ENCODE results near the gene POU6F2. TPM values are rescaled to one million over a fixed set of nuclear protein-coding genes. Genes with fewer than 3 reads are reported as not detected.
"Not testable (repeated sequence)": the region's sequence is repeated elsewhere in the genome, so short reads cannot be mapped to it uniquely, and the experiment has no call there.

The POU6F2 gene
- total RNA-seq, 4 donors from 2014 or later: not detected

DNA sequence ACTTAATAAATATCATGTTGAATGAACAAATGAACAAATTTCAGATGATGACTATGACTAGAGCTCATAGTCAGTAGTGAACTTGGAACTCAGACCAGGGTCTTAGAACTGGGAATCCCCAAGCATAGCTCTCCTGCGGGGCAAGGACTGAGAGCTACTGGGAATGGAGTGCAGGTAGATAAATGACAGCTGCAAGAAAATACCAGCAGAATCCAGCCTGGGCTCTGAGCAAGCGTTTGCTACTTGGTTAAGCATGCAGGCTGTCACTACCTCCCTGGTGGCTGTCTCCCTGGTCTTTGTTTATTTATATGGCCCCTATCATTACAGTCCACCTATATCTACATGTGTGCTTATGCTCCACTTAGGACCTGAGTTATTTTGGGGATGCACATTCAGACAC lies 208.4 kb downstream of the POU6F2 start:
- 72% methylated on average over 2 of the region's 2 CpGs for WGBS
- no peaks in the 10 kb centered on the region for H3K27me3 ChIP-seq
- no peaks in the 10 kb centered on the region for H3K9me3 ChIP-seq
- TF ChIP-seq POLR2A (IDR thresholded peaks at IDR 0.05) (no peak), POLR2AphosphoS5 (IDR thresholded peaks at IDR 0.05) (no peak), EP300 (IDR thresholded peaks at IDR 0.05) (no peak)
- TF ChIP-seq, protein P1, sequence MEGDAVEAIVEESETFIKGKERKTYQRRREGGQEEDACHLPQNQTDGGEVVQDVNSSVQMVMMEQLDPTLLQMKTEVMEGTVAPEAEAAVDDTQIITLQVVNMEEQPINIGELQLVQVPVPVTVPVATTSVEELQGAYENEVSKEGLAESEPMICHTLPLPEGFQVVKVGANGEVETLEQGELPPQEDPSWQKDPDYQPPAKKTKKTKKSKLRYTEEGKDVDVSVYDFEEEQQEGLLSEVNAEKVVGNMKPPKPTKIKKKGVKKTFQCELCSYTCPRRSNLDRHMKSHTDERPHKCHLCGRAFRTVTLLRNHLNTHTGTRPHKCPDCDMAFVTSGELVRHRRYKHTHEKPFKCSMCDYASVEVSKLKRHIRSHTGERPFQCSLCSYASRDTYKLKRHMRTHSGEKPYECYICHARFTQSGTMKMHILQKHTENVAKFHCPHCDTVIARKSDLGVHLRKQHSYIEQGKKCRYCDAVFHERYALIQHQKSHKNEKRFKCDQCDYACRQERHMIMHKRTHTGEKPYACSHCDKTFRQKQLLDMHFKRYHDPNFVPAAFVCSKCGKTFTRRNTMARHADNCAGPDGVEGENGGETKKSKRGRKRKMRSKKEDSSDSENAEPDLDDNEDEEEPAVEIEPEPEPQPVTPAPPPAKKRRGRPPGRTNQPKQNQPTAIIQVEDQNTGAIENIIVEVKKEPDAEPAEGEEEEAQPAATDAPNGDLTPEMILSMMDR (IDR thresholded peaks at IDR 0.05): no peak
- H3K4me1 ChIP-seq: no peaks in the 10 kb centered on the region
- H3K27ac ChIP-seq: no peak overlapping the region
- no peaks in the 10 kb centered on the region for H3K36me3 ChIP-seq
- DNase-seq (ENCODE audit: low spot score in 2 of 2): no peak
- H3K4me3 ChIP-seq: no peak overlapping the region

DNA sequence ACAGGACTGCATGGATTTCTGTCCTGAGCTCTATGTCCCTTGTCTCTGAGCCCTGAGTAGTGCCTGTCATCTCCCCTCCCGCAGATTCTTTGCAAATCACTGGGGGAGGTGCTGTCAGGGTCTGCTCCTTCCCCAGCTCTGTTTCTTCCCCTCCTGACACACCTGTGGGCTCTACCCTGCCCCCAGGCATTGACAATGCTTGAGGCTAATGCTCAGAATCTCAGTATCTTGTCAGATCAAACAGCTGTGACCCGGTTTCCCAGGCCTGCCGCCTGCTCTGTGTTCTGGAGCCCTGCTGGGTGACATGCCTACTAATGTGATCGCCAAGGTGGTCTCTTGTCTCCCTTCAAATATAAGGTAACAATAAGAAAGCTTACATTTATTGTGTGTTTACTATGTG lies 209.0 kb downstream of the POU6F2 start:
- no peaks in the 10 kb centered on the region for H3K9me3 ChIP-seq
- TF ChIP-seq POLR2A (IDR thresholded peaks at IDR 0.05): no peak
- TF ChIP-seq, protein P1 (IDR thresholded peaks at IDR 0.05): no peak
- no peak for TF ChIP-seq EP300 (IDR thresholded peaks at IDR 0.05)
- TF ChIP-seq POLR2AphosphoS5 (IDR thresholded peaks at IDR 0.05): no peak
- H3K36me3 ChIP-seq: no peaks in the 10 kb centered on the region
- H3K4me1 ChIP-seq: no peaks in the 10 kb centered on the region
- no peak overlapping the region for H3K4me3 ChIP-seq
- DNase-seq (ENCODE audit: low spot score in 2 of 2): no peak
- WGBS: 49% methylated on average over 4 of the region's 4 CpGs
- no peak overlapping the region for H3K27ac ChIP-seq
- H3K27me3 ChIP-seq: no peaks in the 10 kb centered on the region

- no peaks in the 10 kb centered on the region for H3K27me3 ChIP-seq
- H3K27ac ChIP-seq: no peak overlapping the region
- H3K9me3 ChIP-seq: no peaks in the 10 kb centered on the region
- no peaks in the 10 kb centered on the region for H3K36me3 ChIP-seq
- no peak overlapping the region for H3K4me3 ChIP-seq
- TF ChIP-seq POLR2A (IDR thresholded peaks at IDR 0.05) (no peak), EP300 (IDR thresholded peaks at IDR 0.05) (no peak), POLR2AphosphoS5 (IDR thresholded peaks at IDR 0.05) (no peak)
- TF ChIP-seq, protein P1 (IDR thresholded peaks at IDR 0.05): no peak
- WGBS: 53% methylated on average over 3 of the region's 4 CpGs
- no peaks in the 10 kb centered on the region for H3K4me1 ChIP-seq
- no peak for DNase-seq (ENCODE audit: low spot score in 2 of 2)
Observed at GRCh38 chr7:39187130-39187529, 209.4 kb downstream of the POU6F2 start.

GRCh38 chr7:39192476-39192875 lies 214.8 kb downstream of the POU6F2 start:
- Histone ChIP-seq H3K27ac (no peak overlapping the region), H3K27me3 (no peaks in the 10 kb centered on the region), H3K4me3 (no peak overlapping the region), H3K36me3 (no peaks in the 10 kb centered on the region), H3K9me3 (no peaks in the 10 kb centered on the region), H3K4me1 (no peaks in the 10 kb centered on the region)
- no peak for DNase-seq (ENCODE audit: low spot score in 2 of 2)
- WGBS: 70% methylated on average over 1 of the region's 1 CpG
- TF ChIP-seq, protein P1 (IDR thresholded peaks at IDR 0.05): no peak
- no peak for TF ChIP-seq POLR2AphosphoS5 (IDR thresholded peaks at IDR 0.05)
- TF ChIP-seq EP300 (IDR thresholded peaks at IDR 0.05): no peak
- no peak for TF ChIP-seq POLR2A (IDR thresholded peaks at IDR 0.05)

- H3K36me3 ChIP-seq; H3K27ac ChIP-seq; H3K27me3 ChIP-seq; H3K9me3 ChIP-seq; DNase-seq (ENCODE audit: low spot score in 2 of 2); H3K4me3 ChIP-seq; H3K4me1 ChIP-seq: not testable (repeated sequence)
- WGBS: 89% methylated on average over 10 of the region's 10 CpGs
Observed at GRCh38 chr7:39194388-39194787, 216.7 kb downstream of the POU6F2 start.

GRCh38 chr7:39195967-39196366 lies 218.3 kb downstream of the POU6F2 start:
- 84% methylated on average over 5 of the region's 5 CpGs for WGBS
- TF ChIP-seq POLR2A (IDR thresholded peaks at IDR 0.05) (no peak), POLR2AphosphoS5 (IDR thresholded peaks at IDR 0.05) (no peak), EP300 (IDR thresholded peaks at IDR 0.05) (no peak)
- TF ChIP-seq, protein P1 (IDR thresholded peaks at IDR 0.05): no peak

More at GRCh38 chr7:39195967-39196366, 218.3 kb downstream of the POU6F2 start:
- Histone ChIP-seq H3K4me1 (no peaks in the 10 kb centered on the region), H3K9me3 (no peaks in the 10 kb centered on the region), H3K27me3 (no peaks in the 10 kb centered on the region), H3K27ac (no peak overlapping the region), H3K4me3 (no peak overlapping the region), H3K36me3 (no peaks in the 10 kb centered on the region)
- no peak for DNase-seq (ENCODE audit: low spot score in 2 of 2)

All from suprapubic skin (tissue), 4 donors.